Tibial nerve (tissue), 4 donors: Measurements from ENCODE around the gene SEC23B. TPM values are rescaled to one million over a fixed set of nuclear protein-coding genes. Genes with fewer than 3 reads are reported as not detected.

ENCODE experiments used
- DNase-seq, 2 donors: peaks; one replicate each; pipeline ENCODE4 v3.0.0-alpha.2; 2019; ENCODE audit warnings: low spot score in 2 of 2
- H3K27ac ChIP-seq, 4 donors: fragments of 200-600 bp; sonication (generic) in 3 of 4; one replicate each; pipeline ENCODE4 v1.5.1; 2017 to 2019; ENCODE audit warnings: mild to moderate bottlenecking in 1 of 4
- H3K27me3 ChIP-seq, 2 donors: fragments of 200-600 bp; sonication (generic) in 1 of 2; one replicate each; pipeline versions ENCODE4 v1.5.1 to v1.6.0; 2017 to 2019
- H3K36me3 ChIP-seq, 3 donors: fragments of 200-600 bp; sonication (generic); one replicate each; pipeline ENCODE4 v1.5.1; 2018 to 2019
- H3K4me1 ChIP-seq, 4 donors: fragments of 200-600 bp; sonication (generic) in 3 of 4; one replicate each; pipeline ENCODE4 v1.5.1; 2017 to 2019
- H3K4me3 ChIP-seq, 4 donors: fragments of 200-600 bp; sonication (generic) in 3 of 4; one replicate each; pipeline ENCODE4 v1.5.1; 2017 to 2019; ENCODE audit warnings: mild to moderate bottlenecking in 1 of 4, moderate library complexity in 1 of 4
- H3K9me3 ChIP-seq, 4 donors: fragments of 200-600 bp; sonication (generic) in 3 of 4; one replicate each; pipeline ENCODE4 v1.5.1; 2017 to 2019
- EP300 ChIP-seq, 2 donors: sonication (generic); formaldehyde crosslinking; IDR thresholded peaks; one replicate each; pipeline ENCODE4 v1.6.1; 2017; ENCODE audit warnings: antibody characterized with exemption in 2 of 2, mild to moderate bottlenecking in 1 of 2
- POLR2A ChIP-seq, 2 donors: fragments of 450-650 bp; IDR thresholded peaks; one replicate each; pipeline ENCODE4 v1.6.1; 2017; ENCODE audit warnings: antibody characterized with exemption in 2 of 2, mild to moderate bottlenecking in 2 of 2, moderate library complexity in 2 of 2
- WGBS, 2 donors: methylation state at CpG; one replicate each; pipeline ENCODE4 v1.1.5; 2018; 5-methylcytosine and 5-hydroxymethylcytosine counted together
- total RNA-seq, 4 donors: library from RNA; depleted of rRNA; stranded (reverse); fragments of >200 nt; gene quantifications; one replicate each; pipeline ENCODE4 v1.1.0, GENCODE V29; 2016
- TF ChIP-seq, protein P1 (sequence below), 5 experiments: fragments of 200-600 bp in 3 of 5; fragments of 450-650 bp in 2 of 5; sonication (generic) in 3 of 5; IDR thresholded peaks; one replicate each; pipeline ENCODE4 v1.5.1; 2016 to 2019; ENCODE audit warnings: antibody characterized with exemption in 5 of 5, mild to moderate bottlenecking in 3 of 5, moderate library complexity in 2 of 5

Gene SEC23B
- total RNA-seq, 4 donors from 2014 or later: 21.4 to 48.1 (median 30.5) TPM

DNA sequence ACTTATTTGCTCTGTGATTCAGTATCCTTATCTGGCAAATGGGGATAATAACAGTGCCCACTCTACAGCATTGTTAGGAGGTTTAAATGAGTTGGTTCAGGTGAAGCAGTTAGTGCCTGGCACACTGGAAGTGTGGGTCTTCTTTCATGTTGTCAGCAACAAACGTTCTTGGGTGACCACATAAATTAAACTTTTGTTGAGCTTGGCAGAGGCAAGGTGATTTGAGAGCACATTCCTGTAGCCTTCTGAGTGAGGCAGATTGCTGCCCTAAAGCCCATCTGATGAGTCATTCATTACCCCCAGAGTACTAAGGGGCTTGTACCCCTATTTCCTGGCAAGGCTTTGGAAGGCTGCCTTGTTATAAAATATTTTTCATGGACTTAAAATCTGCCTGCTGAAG is 25.8 kb downstream of the SEC23B start:
- Histone ChIP-seq H3K27me3 (no peaks in the 10 kb centered on the region), H3K9me3 (no peaks in the 10 kb centered on the region), H3K36me3 (peaks cover 0 to 100% (median 23%) of the 10 kb centered on the region in 3 donors), H3K27ac (no peak overlapping the region), H3K4me3 (no peak overlapping the region), H3K4me1 (no peaks in the 10 kb centered on the region)
- DNase-seq: no peak
- WGBS, 2 donors: 48 to 56% methylated on average over 1 of the region's 1 CpG
- TF ChIP-seq, protein P1, sequence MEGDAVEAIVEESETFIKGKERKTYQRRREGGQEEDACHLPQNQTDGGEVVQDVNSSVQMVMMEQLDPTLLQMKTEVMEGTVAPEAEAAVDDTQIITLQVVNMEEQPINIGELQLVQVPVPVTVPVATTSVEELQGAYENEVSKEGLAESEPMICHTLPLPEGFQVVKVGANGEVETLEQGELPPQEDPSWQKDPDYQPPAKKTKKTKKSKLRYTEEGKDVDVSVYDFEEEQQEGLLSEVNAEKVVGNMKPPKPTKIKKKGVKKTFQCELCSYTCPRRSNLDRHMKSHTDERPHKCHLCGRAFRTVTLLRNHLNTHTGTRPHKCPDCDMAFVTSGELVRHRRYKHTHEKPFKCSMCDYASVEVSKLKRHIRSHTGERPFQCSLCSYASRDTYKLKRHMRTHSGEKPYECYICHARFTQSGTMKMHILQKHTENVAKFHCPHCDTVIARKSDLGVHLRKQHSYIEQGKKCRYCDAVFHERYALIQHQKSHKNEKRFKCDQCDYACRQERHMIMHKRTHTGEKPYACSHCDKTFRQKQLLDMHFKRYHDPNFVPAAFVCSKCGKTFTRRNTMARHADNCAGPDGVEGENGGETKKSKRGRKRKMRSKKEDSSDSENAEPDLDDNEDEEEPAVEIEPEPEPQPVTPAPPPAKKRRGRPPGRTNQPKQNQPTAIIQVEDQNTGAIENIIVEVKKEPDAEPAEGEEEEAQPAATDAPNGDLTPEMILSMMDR (IDR thresholded peaks at IDR 0.05): no peak
- TF ChIP-seq EP300 (IDR thresholded peaks at IDR 0.05) (no peak), POLR2A (IDR thresholded peaks at IDR 0.05) (no peak)

DNA sequence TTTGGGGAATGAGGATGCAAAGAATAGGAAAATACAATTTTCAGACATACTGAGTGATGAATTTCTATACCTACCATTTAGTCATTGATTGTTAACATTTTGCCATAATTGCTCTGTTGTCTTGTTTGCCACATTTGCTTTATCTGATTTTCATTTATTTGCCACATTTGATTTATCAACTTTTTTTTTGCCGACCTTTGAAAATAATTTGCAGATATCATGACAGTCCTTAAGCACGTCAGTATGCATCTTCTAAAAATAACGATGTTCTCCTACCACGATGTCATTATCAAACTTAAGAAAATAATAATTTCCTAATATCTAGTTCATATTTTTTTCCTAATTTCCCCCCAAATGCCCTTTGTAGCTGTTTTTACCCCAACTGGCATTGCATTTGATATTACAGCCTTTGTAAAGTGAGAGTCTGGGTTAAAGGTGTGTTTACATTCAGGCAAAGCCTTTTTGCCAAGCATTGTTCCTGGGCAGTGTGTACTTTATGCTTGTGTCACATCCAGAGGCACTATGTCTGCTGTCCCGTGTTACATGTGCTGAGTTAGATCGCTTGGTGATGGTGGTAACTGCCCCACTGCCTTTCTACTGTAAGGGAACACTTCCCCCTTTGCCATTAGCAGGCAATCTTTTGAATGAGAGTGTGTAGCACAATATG is 26.4 kb downstream of the SEC23B start:
- TF ChIP-seq, protein P1 (IDR thresholded peaks at IDR 0.05): no peak
- TF ChIP-seq POLR2A (IDR thresholded peaks at IDR 0.05): no peak
- H3K27me3 ChIP-seq: no peaks in the 10 kb centered on the region
- H3K4me3 ChIP-seq: no peak overlapping the region
- H3K9me3 ChIP-seq: no peaks in the 10 kb centered on the region
- WGBS, 2 donors: 85 to 92% methylated on average over 6 of the region's 6 CpGs
- DNase-seq: no peak
- H3K27ac ChIP-seq: no peak overlapping the region
- no peaks in the 10 kb centered on the region for H3K4me1 ChIP-seq
- peaks cover 0 to 98% (median 16%) of the 10 kb centered on the region in 3 donors for H3K36me3 ChIP-seq

GRCh38 chr20:18537651-18538050 is 29.9 kb downstream of the SEC23B start:
- DNase-seq: no peak
- Histone ChIP-seq H3K4me3 (no peak overlapping the region), H3K9me3 (no peaks in the 10 kb centered on the region), H3K36me3 (peaks cover 0 to 97% (median 0%) of the 10 kb centered on the region in 3 donors), H3K4me1 (no peaks in the 10 kb centered on the region), H3K27ac (no peak overlapping the region), H3K27me3 (no peaks in the 10 kb centered on the region)
- TF ChIP-seq POLR2A (IDR thresholded peaks at IDR 0.05): no peak
- no peak for TF ChIP-seq EP300 (IDR thresholded peaks at IDR 0.05)
- TF ChIP-seq, protein P1 (IDR thresholded peaks at IDR 0.05): no peak
- WGBS, 2 donors: 98 to 100% methylated on average over 2 of the region's 2 CpGs

- no peaks in the 10 kb centered on the region for H3K9me3 ChIP-seq
- DNase-seq: no peak
- H3K27me3 ChIP-seq: no peaks in the 10 kb centered on the region
- TF ChIP-seq EP300 (IDR thresholded peaks at IDR 0.05) (no peak), POLR2A (IDR thresholded peaks at IDR 0.05) (no peak)
- TF ChIP-seq, protein P1 (IDR thresholded peaks at IDR 0.05): no peak
- no peak overlapping the region for H3K4me3 ChIP-seq
- no peak overlapping the region for H3K27ac ChIP-seq
- no peaks in the 10 kb centered on the region for H3K4me1 ChIP-seq
- H3K36me3 ChIP-seq: peaks cover 0 to 97% (median 0%) of the 10 kb centered on the region in 3 donors
- WGBS, 2 donors: 81 to 87% methylated on average over 5 of the region's 5 CpGs
Measured at GRCh38 chr20:18541741-18542140, 34.0 kb downstream of the SEC23B start.

DNA sequence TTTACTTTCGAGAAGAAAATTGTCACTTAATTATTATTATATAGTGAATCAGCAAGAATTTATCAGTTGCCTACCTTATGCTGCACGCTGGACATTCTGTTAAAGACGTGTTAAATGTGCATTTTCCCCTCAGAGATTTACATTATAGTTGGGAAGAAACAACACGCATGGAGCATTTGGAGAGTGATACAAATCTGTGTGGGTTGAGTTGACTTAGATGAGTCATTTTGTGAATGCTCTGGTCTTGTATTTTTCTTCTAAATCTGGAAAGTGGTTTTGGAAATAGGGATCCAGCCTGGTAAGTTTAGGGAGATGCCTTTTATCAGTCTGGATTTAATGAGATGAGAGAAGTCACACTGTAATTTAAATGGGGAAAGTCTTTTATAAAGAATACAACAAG is 35.5 kb downstream of the SEC23B start:
- 91 to 92% methylated on average over 4 of the region's 4 CpGs for WGBS, 2 donors
- no peak for DNase-seq
- no peaks in the 10 kb centered on the region for H3K4me1 ChIP-seq
- no peaks in the 10 kb centered on the region for H3K9me3 ChIP-seq
- no peaks in the 10 kb centered on the region for H3K27me3 ChIP-seq
- peaks cover 0 to 95% (median 0%) of the 10 kb centered on the region in 3 donors for H3K36me3 ChIP-seq
- no peak overlapping the region for H3K4me3 ChIP-seq
- no peak for TF ChIP-seq POLR2A (IDR thresholded peaks at IDR 0.05)
- TF ChIP-seq, protein P1 (IDR thresholded peaks at IDR 0.05): no peak
- H3K27ac ChIP-seq: no peak overlapping the region
